T-cell (primary cell): ENCODE measurements around the gene ITPK1. TPM values are rescaled to one million over a fixed set of nuclear protein-coding genes. Genes with fewer than 3 reads are reported as not detected.
"Not testable (repeated sequence)": the region's sequence is repeated elsewhere in the genome, so short reads cannot be mapped to it uniquely, and the experiment has no call there.

Experiments
- ATAC-seq, 4 experiments: fragments of 200-7000 bp in 3 of 4; fragments of 150-1000 bp in 1 of 4; cut with Tn5 transposase; replicated peaks in 1 of 4; 1 replicate in 3 of 4; 2 replicates in 1 of 4; pipeline ENCODE4 v1.10.0; 2021; ENCODE audit warnings: moderate library complexity in 3 of 4, mild to moderate bottlenecking in 2 of 4, moderate number of reproducible peaks in 1 of 4
- CTCF ChIA-PET, 2 donors: fragments of 300-600 bp; sonication (Branson Sonifier 250); formaldehyde crosslinking; loops; one replicate each; lab custom pipeline; 2022; ENCODE audit warnings: antibody characterized with exemption in 2 of 2; lab: Charles Lee
- POLR2A ChIA-PET, 2 donors: fragments of 300-600 bp; sonication (Branson Sonifier 250); formaldehyde crosslinking; loops; one replicate each; lab custom pipeline; 2022; ENCODE audit warnings: antibody characterized with exemption in 2 of 2; lab: Charles Lee
- DNase-seq, 35 experiments: peaks; one replicate each; pipeline versions ENCODE4 v3.0.0 to v3.0.0-alpha.2; 2013 to 2023
- H3K27ac ChIP-seq: one replicate; pipeline ENCODE4 v1.5.1; 2013; ENCODE audit warnings: low read length
- H3K27me3 ChIP-seq, 2 experiments: replicated peaks in 1 of 2; 1 replicate in 1 of 2; 2 replicates in 1 of 2; pipeline versions ENCODE4 v1.6.1 to v1.7.0; 2013; ENCODE audit warnings: low read length in 1 of 2, mixed read lengths in 1 of 2; ENCODE audit not compliant: control insufficient read depth in 2 of 2, insufficient read depth in 2 of 2; ENCODE audit errors: extremely low read depth in 1 of 2
- H3K36me3 ChIP-seq, 2 donors: 1 replicate in 1 of 2; 2 replicates in 1 of 2; pipeline versions ENCODE4 v1.6.1 to v1.7.0; 2013; ENCODE audit warnings: low read length in 1 of 2; ENCODE audit not compliant: control insufficient read depth in 2 of 2, insufficient read depth in 1 of 2; ENCODE audit errors: extremely low read depth in 1 of 2
- H3K4me1 ChIP-seq, 2 experiments: 1 replicate in 1 of 2; 2 replicates in 1 of 2; pipeline versions ENCODE4 v1.6.1 to v1.7.0; 2013; ENCODE audit warnings: low read length in 2 of 2, mixed read lengths in 1 of 2; ENCODE audit not compliant: insufficient read depth in 2 of 2, control insufficient read depth in 1 of 2; ENCODE audit errors: extremely low read depth in 1 of 2
- H3K4me3 ChIP-seq, 2 donors: 1 replicate in 1 of 2; 2 replicates in 1 of 2; pipeline versions ENCODE4 v1.5.1 to v1.7.0; 2013; ENCODE audit warnings: mild to moderate bottlenecking in 2 of 2, low read length in 1 of 2, moderate library complexity in 1 of 2; ENCODE audit not compliant: control insufficient read depth in 1 of 2; ENCODE audit errors: extremely low read depth in 1 of 2
- H3K9me3 ChIP-seq: 2 replicates; pipeline ENCODE4 v1.7.0; 2013
- H3K27ac Mint-ChIP-seq, 2 donors: one replicate each; pipeline ENCODE4 v1.8.0; 2020 to 2021; ENCODE audit warnings: mild to moderate bottlenecking in 2 of 2, mixed read lengths in 2 of 2
- H3K27me3 Mint-ChIP-seq, 2 donors: one replicate each; pipeline ENCODE4 v1.8.0; 2021 to 2022; ENCODE audit warnings: mixed read lengths in 2 of 2
- H3K36me3 Mint-ChIP-seq: one replicate; pipeline ENCODE4 v1.8.0; 2021; ENCODE audit warnings: mixed read lengths
- H3K4me1 Mint-ChIP-seq, 3 donors: one replicate each; pipeline ENCODE4 v1.8.0; 2020 to 2022; ENCODE audit warnings: mixed read lengths in 3 of 3, mild to moderate bottlenecking in 1 of 3
- H3K4me3 Mint-ChIP-seq, 3 donors: one replicate each; pipeline ENCODE4 v1.8.0; 2020 to 2022; ENCODE audit warnings: mild to moderate bottlenecking in 3 of 3, mixed read lengths in 3 of 3, moderate library complexity in 3 of 3
- H3K9me3 Mint-ChIP-seq, 3 donors: one replicate each; pipeline ENCODE4 v1.8.0; 2020 to 2022; ENCODE audit warnings: mixed read lengths in 3 of 3
- WGBS: methylation state at CpG from one replicate; pipeline ENCODE4 v1.1.5; 2013; ENCODE audit warnings: missing lambda C conversion rate; ENCODE audit not compliant: insufficient coverage; 5-methylcytosine and 5-hydroxymethylcytosine counted together
- total RNA-seq, 35 experiments: library from RNA in 6 of 35; stranded (reverse) in 6 of 35; fragments of 120-200 nt in 1 of 35; gene quantifications; one replicate each; pipeline versions ENCODE4 v1.2.1 to v1.2.4 and lab custom pipeline; 2013 to 2026

Gene ITPK1
- total RNA-seq, 5 donors from 2014 or later (not counting 1 experiment from before 2014, with no cell fraction given) = 28.0 to 43.0 (median 39.5) TPM

DNA sequence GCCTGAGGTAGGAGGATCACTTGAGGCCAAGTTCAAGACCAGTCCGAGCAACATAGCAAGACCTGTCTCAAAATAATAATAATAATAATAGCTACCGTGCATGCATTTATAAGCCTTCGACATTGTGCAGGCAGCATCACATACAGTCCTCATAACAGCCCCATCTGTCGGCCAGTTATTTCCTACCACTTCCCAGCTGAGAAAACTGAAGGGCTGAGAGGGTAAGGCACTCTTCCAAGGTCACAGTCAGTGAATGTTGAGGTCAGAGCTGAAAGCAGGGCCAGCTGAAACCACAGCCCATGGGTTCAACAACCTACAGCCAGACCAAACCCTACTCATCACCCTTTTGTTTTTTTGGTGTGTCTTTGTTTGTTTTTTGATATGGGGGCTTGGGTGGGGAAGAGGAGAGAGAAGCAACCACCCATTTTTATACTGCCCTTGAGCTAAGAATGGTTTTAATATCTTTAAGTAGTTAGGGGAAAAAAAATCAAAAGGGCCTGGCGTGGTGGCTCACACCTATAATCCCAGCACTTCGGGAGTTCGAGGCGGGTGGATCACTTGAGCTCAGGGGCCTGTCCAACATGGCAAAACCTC, 16.8 kb upstream of the ITPK1 start:
- DNase-seq (peak in 12 of 35 experiments; percentile 9 to 61 (median 27)), ATAC-seq (peak in 3 of 4 experiments; percentile 50 to 72 (median 54))
- H3K27me3 Mint-ChIP-seq = no peaks in the 10 kb centered on the region
- H3K4me1 ChIP-seq = no peaks in the 10 kb centered on the region
- ChIA-PET POLR2A (interaction anchor here (0.6 to 1.2 kb wide), 4 partner anchors 12 to 108 kb away, joined by 3 to 5 read pairs (median 4); no protein-coding TSS in a partner anchor), CTCF (interaction anchor here (0.6 to 5.6 kb wide), 15 partner anchors 9 to 180 kb away, joined by 3 to 66 read pairs (median 4); partner anchors contain the start of gene ITPK1 (in 1 of the 2))
- no peak overlapping the region for H3K4me3 ChIP-seq
- no peaks in the 10 kb centered on the region for H3K36me3 Mint-ChIP-seq
- no peaks in the 10 kb centered on the region for H3K4me1 Mint-ChIP-seq
- peaks cover 0 to 10% of the 10 kb centered on the region in 2 experiments for H3K27me3 ChIP-seq
- no peaks in the 10 kb centered on the region for H3K9me3 Mint-ChIP-seq
- peak overlapping the region in 1 of 2 donors; percentile 48 for H3K27ac Mint-ChIP-seq
- no peaks in the 10 kb centered on the region for H3K36me3 ChIP-seq
- WGBS = 35% methylated on average over 3 of the region's 8 CpGs
- H3K9me3 ChIP-seq = no peaks in the 10 kb centered on the region
- H3K27ac ChIP-seq = no peak overlapping the region
- H3K4me3 Mint-ChIP-seq = no peak overlapping the region

DNA sequence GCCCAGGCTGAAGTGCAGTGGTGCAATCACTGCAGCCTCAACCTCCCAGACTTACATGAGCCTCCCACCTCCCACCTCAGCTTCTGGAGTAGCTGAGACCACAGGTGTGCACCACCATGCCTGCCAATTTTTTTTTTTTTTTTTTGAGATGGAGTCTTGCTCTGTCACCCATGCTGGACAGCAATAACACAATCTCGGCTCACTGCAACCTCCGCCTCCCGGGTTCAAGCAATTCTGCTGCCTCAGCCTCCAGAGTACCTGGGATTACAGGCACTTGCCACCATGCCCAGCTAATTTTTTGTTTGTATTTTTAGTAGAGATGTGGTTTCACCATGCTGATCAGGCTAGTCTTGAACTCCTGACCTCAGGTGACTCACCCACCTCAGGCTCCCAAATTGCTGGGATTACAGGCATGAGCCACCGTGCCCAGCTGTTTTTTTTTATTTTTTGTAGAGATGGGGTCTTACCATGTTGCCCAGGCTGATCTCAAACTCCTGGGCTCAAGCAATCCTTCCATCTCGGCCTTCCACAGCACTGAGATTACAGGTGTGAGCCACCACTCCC, 15.6 kb upstream of the ITPK1 start:
- H3K36me3 ChIP-seq, H3K27ac ChIP-seq, H3K4me1 Mint-ChIP-seq, H3K36me3 Mint-ChIP-seq, H3K27me3 Mint-ChIP-seq, POLR2A ChIA-PET, H3K9me3 Mint-ChIP-seq, H3K27ac Mint-ChIP-seq, DNase-seq, ATAC-seq, H3K4me3 ChIP-seq, H3K4me3 Mint-ChIP-seq, H3K9me3 ChIP-seq, H3K4me1 ChIP-seq: not testable (repeated sequence)
- WGBS = 93% methylated on average over 3 of the region's 5 CpGs
- CTCF ChIA-PET = interaction anchor here (0.6 to 5.6 kb wide), 9 partner anchors 10 to 179 kb away, joined by 3 to 66 read pairs (median 5); partner anchors contain the start of genes ITPK1 (in 1 of the 2), LYSET (in 1 of the 2) and MOAP1 (in 1 of the 2)
- H3K27me3 ChIP-seq = peaks cover 0 to 10% of the 10 kb centered on the region in 2 experiments

DNA sequence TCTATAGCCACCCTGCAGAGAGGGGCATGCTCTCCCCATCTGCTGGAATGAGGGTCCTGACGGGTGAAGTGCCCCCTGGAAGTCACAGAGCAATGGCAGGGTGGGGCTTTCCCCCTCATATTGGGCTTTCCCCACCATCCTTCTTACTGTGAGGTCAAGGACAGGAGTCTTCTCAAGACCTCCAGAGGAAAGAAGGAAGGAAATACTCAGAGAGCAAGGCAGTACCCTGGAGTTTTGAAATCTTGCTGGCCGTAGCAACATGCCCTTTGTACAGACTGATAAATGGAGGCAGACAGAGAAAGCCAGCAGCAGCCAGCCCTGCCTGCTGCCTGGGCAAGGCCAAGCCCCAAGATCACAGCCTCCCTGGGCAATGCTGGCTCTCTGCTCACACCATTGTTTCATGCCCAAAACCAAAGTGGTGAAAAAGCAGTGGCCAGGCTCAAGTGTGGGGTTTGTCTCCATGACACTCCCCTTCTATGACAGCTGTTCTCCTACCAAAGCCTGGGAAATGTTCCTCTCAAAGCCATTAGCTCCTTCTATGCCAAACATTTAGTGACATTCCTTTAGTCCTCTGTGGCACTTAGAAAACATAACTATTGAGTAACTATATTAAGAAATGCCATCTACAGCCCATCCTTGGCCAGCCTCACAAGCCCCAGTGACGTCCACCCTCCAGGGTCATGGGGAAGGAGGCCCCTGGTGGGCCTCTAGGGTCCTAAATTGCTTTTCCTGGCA, 13.2 kb upstream of the ITPK1 start:
- Mint-ChIP-seq H3K36me3 (no peaks in the 10 kb centered on the region), H3K4me1 (no peaks in the 10 kb centered on the region), H3K9me3 (no peaks in the 10 kb centered on the region), H3K27me3 (peaks cover 0 to 4% of the 10 kb centered on the region in 2 donors), H3K4me3 (no peak overlapping the region), H3K27ac (no peak overlapping the region)
- ATAC-seq = no peak
- H3K27me3 ChIP-seq = peaks cover 0 to 7% of the 10 kb centered on the region in 2 experiments
- DNase-seq = no peak
- H3K4me1 ChIP-seq = no peaks in the 10 kb centered on the region
- no peak overlapping the region for H3K4me3 ChIP-seq
- H3K27ac ChIP-seq = no peak overlapping the region
- CTCF ChIA-PET = no interaction called here
- WGBS = 39% methylated on average over 2 of the region's 3 CpGs
- H3K36me3 ChIP-seq = no peaks in the 10 kb centered on the region
- POLR2A ChIA-PET = no interaction called here
- no peaks in the 10 kb centered on the region for H3K9me3 ChIP-seq

DNA sequence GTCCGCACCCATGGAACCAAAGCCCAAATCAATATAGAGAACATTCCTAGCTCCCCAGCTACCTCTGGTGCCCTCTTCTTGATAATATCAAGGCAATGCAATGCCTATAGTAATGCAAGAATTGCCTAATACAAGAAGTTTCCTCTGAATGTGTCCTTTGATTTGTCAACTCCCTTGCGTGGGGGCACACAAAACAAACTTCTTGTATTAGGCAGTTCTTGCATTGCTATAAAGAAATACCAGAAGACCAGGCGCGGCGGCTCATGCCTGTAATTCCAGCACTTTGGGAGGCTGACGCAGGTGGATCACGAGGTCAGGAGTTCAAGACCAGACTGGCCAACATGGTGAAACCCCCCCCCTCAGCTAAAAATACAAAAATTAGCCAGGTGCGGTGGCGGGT, 10.4 kb upstream of the ITPK1 start:
- no peak overlapping the region for H3K27ac ChIP-seq
- H3K9me3 ChIP-seq = no peaks in the 10 kb centered on the region
- no peaks in the 10 kb centered on the region for H3K36me3 ChIP-seq
- no peaks in the 10 kb centered on the region for H3K36me3 Mint-ChIP-seq
- no peak overlapping the region for H3K27ac Mint-ChIP-seq
- ChIA-PET POLR2A (no interaction called here), CTCF (no interaction called here)
- no peaks in the 10 kb centered on the region for H3K4me1 Mint-ChIP-seq
- peaks cover 0 to 4% of the 10 kb centered on the region in 2 donors for H3K27me3 Mint-ChIP-seq
- H3K9me3 Mint-ChIP-seq = no peaks in the 10 kb centered on the region
- 86% methylated on average over 2 of the region's 9 CpGs for WGBS
- no peak overlapping the region for H3K4me3 Mint-ChIP-seq
- no peak overlapping the region for H3K4me3 ChIP-seq
- no peak for ATAC-seq
- DNase-seq = no peak
- peaks cover 0 to 4% of the 10 kb centered on the region in 2 experiments for H3K27me3 ChIP-seq
- H3K4me1 ChIP-seq = no peaks in the 10 kb centered on the region

DNA sequence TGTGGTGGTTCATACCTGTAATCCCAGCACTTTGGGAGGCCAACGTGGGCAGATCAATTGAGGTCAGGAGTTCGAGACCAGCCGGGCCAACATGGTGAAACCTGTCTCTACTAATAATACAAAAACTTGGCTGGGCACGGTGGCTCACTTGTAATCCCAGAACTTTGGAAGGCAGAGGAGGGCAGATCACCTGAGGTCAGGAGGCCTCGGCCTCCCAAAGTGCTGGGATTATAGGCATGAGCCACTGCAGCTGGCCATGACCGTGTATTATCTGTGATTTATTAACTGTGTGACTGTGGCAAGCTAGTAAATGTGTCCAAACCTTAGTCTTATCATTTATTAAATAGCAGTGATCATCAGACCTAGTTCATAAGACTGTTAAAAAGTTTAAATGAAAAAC, 7.1 kb upstream of the ITPK1 start:
- Mint-ChIP-seq H3K4me1 (no peaks in the 10 kb centered on the region), H3K27me3 (peaks cover 0 to 4% of the 10 kb centered on the region in 2 donors), H3K4me3 (no peak overlapping the region), H3K27ac (no peak overlapping the region), H3K9me3 (no peaks in the 10 kb centered on the region), H3K36me3 (no peaks in the 10 kb centered on the region)
- ATAC-seq = no peak
- no peaks in the 10 kb centered on the region for H3K36me3 ChIP-seq
- H3K4me1 ChIP-seq = no peaks in the 10 kb centered on the region
- no peaks in the 10 kb centered on the region for H3K27me3 ChIP-seq
- 100% methylated on average over 1 of the region's 6 CpGs for WGBS
- H3K27ac ChIP-seq = no peak overlapping the region
- no peak overlapping the region for H3K4me3 ChIP-seq
- no peaks in the 10 kb centered on the region for H3K9me3 ChIP-seq
- CTCF ChIA-PET = interaction anchor here in 1 of 2 donors (1.1 kb wide), 1 partner anchor 10 kb away, joined by 6 read pairs; no protein-coding TSS in a partner anchor
- no peak for DNase-seq
- POLR2A ChIA-PET = no interaction called here
